Stimulated activated naive B cell treated with anti-CD40 and anti-IgM and Interleukin-4, amounts not matched to agents 10 μg/mL and 1 μg/mL and 100 μg/mL, for 72 hours (primary cell): ENCODE measurements around the gene GNRHR.
"Not testable (repeated sequence)": the region's sequence is repeated elsewhere in the genome, so short reads cannot be mapped to it uniquely, and the experiment has no call there.

Source experiments
- ATAC-seq, 2 donors: fragments of 150-1000 bp; cut with Tn5 transposase; replicated peaks; 2 replicates each; pipeline ENCODE4 v1.10.0; 2021; ENCODE audit warnings: moderate library complexity in 1 of 2
- DNase-seq: peaks from one replicate; pipeline ENCODE4 v3.0.0; 2021
- H3K27ac Mint-ChIP-seq: one replicate; pipeline ENCODE4 v1.8.0; 2022; ENCODE audit warnings: mild to moderate bottlenecking, mixed read lengths
- H3K27me3 Mint-ChIP-seq, 2 donors: one replicate each; pipeline ENCODE4 v1.8.0; 2022; ENCODE audit warnings: mixed read lengths in 2 of 2
- H3K36me3 Mint-ChIP-seq, 2 donors: one replicate each; pipeline ENCODE4 v1.8.0; 2022; ENCODE audit warnings: mixed read lengths in 2 of 2, mild to moderate bottlenecking in 1 of 2
- H3K4me1 Mint-ChIP-seq, 2 donors: one replicate each; pipeline ENCODE4 v1.8.0; 2022; ENCODE audit warnings: mixed read lengths in 2 of 2, mild to moderate bottlenecking in 1 of 2
- H3K4me3 Mint-ChIP-seq, 2 donors: one replicate each; pipeline ENCODE4 v1.8.0; 2022; ENCODE audit warnings: mild to moderate bottlenecking in 2 of 2, mixed read lengths in 2 of 2, moderate library complexity in 1 of 2
- H3K9me3 Mint-ChIP-seq, 2 donors: one replicate each; pipeline ENCODE4 v1.8.0; 2022; ENCODE audit warnings: mixed read lengths in 2 of 2, mild to moderate bottlenecking in 1 of 2

Gene GNRHR

DNA sequence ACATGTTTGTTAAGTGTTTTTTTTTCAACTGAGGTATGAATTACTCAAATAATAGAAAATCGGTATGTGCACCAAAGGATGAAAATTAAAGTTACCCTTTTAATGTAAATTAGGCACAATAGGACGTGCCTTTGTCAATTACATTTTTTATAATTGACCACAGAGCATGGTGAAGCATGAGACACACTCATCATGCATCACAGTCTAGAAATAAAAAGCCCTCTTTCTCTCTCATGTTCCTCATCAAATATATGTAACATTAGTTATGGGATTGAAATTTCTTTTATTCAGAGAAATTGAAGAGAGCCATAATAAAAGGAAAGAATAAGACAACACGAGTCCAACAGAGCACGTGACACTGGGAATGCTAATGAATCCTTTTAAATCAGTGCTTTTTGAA, 3.5 kb downstream of the GNRHR start:
- Mint-ChIP-seq H3K4me1 (peaks cover 3 to 7% of the 10 kb centered on the region in 2 donors), H3K27me3 (no peaks in the 10 kb centered on the region), H3K4me3 (no peak overlapping the region), H3K9me3 (no peaks in the 10 kb centered on the region), H3K27ac (no peak overlapping the region), H3K36me3 (no peaks in the 10 kb centered on the region)
- DNase-seq: no peak
- ATAC-seq: no peak

DNA sequence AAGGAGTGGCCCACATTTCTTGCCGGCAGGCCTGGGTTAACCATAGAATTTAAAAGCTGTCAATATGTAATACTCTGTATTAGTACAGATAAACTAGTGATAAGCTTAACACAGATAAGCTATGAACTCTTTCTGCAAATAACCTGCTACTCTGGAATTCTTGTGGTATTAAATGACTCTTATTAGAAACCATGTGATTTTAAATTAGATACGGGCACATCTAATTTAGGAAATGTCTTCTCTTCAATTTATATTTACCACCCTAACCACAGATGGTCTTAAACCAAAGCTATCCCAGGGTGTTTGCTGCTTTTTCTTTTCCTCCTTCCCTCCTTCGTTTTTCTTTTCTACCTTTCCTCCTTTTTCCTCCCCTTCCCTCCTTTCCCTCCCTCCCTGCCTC, 4.9 kb downstream of the GNRHR start:
- Mint-ChIP-seq H3K27me3 (no peaks in the 10 kb centered on the region), H3K27ac (no peak overlapping the region)
- ATAC-seq: no peak

DNA sequence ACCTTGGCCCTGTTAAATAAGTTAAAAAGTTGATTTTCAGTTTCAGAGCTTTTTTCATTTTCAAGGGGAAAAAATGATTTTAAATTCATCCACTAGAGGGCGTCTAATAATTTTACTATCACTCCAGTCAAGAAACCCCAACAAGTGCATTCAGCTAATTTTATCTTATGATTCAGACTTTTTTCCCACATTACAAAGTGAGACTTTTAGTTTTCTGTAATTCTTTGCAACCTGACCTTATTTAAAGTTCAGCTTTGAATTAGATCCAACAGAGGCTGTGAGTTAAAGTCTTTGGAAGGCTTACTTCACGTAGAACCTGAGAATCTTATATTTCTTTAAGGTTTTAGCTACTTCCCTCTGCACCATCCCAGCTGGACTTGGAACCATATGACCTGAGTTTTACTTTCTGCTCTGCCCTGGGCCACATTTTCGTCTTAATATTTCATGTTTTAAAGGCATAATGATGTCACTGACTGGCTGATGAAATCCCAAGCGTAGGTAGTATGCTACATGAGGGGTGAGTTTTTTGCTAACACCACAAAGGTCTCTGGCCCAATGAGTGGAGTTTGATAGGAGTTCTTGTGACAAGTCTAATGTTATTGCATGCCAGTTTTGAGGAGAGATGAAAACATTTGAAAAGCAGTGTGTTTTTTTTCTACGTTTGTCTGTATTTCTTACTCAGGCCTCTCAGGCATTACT, 7.2 kb downstream of the GNRHR start:
- Mint-ChIP-seq H3K4me1 (peaks cover 3 to 8% of the 10 kb centered on the region in 2 donors), H3K4me3 (no peak overlapping the region), H3K9me3 (peaks cover 0 to under 1% of the 10 kb centered on the region in 2 donors), H3K27me3 (no peaks in the 10 kb centered on the region), H3K27ac (no peak overlapping the region), H3K36me3 (peaks cover 8 to 10% of the 10 kb centered on the region in 2 donors)
- no peak for DNase-seq
- ATAC-seq: peak; percentile 23 to 29

More for the DNA sequence above, 4.9 kb downstream of the GNRHR start:
- no peaks in the 10 kb centered on the region for H3K36me3 Mint-ChIP-seq
- H3K4me3 Mint-ChIP-seq: no peak overlapping the region
- no peaks in the 10 kb centered on the region for H3K9me3 Mint-ChIP-seq
- peaks cover 3 to 7% of the 10 kb centered on the region in 2 donors for H3K4me1 Mint-ChIP-seq
- no peak for DNase-seq

DNA sequence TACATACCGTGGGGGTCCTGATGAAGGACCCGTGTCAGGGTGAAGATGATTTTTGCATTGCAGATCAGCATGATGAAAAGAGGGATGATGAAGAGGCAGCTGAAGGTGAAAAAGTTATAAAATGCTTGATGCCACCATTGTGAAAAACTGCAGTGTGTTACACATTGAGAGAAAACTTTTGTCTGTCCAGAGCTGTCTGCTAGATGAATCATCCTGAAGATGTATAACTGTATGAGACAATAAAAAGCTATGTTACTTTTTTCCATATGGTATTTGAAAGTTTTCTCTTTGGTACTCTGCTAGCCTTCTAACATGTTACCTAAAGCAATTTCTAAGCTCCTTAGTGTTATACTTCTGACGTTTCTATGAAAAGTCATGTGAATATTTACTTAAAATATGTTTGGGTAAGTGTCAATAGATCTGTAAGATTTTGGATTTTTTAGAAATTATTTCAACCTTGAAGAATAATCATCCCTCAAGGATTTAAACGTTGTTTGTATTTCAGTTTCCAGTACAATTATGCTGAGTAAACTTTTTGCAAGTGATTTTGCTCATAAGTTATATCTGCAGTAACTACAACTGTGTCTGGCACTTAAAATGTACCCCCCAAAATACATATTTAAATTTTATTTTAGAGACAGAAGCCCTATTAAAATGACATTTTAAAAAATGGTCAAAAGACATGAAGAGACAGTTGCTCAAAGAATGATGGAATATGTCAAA, 9.5 kb downstream of the GNRHR start:
- no peak overlapping the region for H3K4me3 Mint-ChIP-seq
- ATAC-seq: no peak
- H3K36me3 Mint-ChIP-seq: peaks cover 12 to 16% of the 10 kb centered on the region in 2 donors
- no peaks in the 10 kb centered on the region for H3K27me3 Mint-ChIP-seq
- H3K9me3 Mint-ChIP-seq: peaks cover 0 to 3% of the 10 kb centered on the region in 2 donors
- DNase-seq: no peak
- peaks cover 3 to 12% of the 10 kb centered on the region in 2 donors for H3K4me1 Mint-ChIP-seq
- no peak overlapping the region for H3K27ac Mint-ChIP-seq

DNA sequence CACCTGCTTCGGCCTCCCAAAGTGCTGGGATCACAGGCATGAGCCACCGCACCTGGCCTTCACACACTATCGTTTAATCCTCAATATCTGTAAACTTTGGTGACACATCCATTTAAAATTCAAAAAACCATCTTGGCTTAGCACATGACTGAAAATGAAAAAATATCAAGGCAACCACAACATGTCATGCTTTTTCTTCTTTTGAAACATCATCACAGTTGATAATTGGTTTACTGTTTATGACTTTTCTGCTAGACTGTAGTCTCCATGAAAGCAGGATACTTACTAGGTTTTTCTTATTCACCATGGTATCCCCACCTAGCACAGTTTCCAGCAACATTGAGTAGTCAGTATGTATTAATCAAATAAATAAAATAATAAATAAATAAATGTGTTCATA, 11.0 kb downstream of the GNRHR start:
- no peak for ATAC-seq
- Mint-ChIP-seq H3K9me3 (peaks cover 0 to 3% of the 10 kb centered on the region in 2 donors), H3K27ac (no peak overlapping the region), H3K36me3 (peaks cover 12 to 16% of the 10 kb centered on the region in 2 donors), H3K27me3 (no peaks in the 10 kb centered on the region), H3K4me3 (no peak overlapping the region), H3K4me1 (peaks cover 3 to 12% of the 10 kb centered on the region in 2 donors)
- no peak for DNase-seq

DNA sequence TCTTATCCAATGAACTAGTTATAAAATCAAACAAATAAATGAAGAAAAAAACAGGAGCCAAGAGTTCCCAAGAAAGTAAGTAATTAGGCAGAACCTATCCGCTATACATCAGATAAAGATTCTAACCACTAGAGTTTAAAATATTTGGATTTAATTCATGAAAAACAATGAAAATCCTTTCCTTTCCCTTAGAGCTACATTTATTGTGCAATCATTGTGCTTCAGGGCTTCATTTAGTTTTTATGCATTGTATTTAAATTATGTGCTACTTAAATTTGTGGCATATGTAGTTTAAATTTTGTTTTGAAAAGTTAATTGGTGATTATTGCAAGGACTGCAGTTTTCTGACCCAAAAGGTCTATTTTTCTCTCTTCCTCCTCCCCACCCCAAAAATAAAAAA, 17.9 kb downstream of the GNRHR start:
- DNase-seq (no peak), ATAC-seq (no peak)
- Mint-ChIP-seq H3K4me3 (no peak overlapping the region), H3K9me3 (no peaks in the 10 kb centered on the region), H3K27ac (no peak overlapping the region), H3K36me3 (peaks cover 17 to 27% of the 10 kb centered on the region in 2 donors), H3K4me1 (no peaks in the 10 kb centered on the region), H3K27me3 (no peaks in the 10 kb centered on the region)

DNA sequence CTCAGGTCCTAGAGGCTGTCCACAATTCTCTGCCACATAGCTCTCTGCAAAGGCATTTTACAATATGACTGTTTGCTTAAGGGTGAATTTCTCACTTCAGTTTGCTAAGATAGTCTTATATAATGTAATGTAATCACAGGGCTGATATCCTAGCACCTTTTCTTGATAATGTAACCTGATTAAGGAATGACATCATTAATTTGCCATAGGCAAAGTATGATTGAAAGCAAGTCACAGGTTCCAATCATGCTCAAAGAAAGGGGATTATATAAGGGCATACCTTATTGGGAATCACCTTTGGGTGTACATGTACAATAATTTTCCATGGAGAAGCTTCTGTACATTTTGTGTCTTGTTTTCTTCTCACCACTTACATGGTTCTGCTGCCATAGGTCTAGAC, 18.9 kb downstream of the GNRHR start:
- ATAC-seq: no peak
- peaks cover 23 to 34% of the 10 kb centered on the region in 2 donors for H3K36me3 Mint-ChIP-seq
- no peaks in the 10 kb centered on the region for H3K9me3 Mint-ChIP-seq
- H3K27me3 Mint-ChIP-seq: no peaks in the 10 kb centered on the region
- H3K4me3 Mint-ChIP-seq: no peak overlapping the region
- H3K27ac Mint-ChIP-seq: no peak overlapping the region
- H3K4me1 Mint-ChIP-seq: no peaks in the 10 kb centered on the region
- no peak for DNase-seq

DNA sequence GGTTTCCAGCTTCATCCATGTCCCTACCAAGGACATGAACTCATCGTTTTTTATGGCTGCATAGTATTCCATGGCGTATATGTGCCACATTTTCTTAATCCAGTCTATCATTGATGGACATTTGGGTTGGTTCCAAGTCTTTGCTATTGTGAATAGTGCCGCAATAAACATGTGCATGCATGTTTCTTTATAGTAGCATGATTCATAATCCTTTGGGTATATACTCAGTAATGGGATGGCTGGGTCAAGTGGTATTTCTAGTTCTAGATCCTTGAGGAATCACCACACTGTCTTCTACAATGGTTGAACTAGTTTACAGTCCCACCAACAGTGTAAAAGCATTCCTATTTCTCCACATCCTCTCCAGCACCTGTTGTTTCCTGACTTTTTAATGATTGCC, 23.7 kb downstream of the GNRHR start:
- not testable (repeated sequence) for H3K9me3 Mint-ChIP-seq, ATAC-seq, DNase-seq, H3K27me3 Mint-ChIP-seq, H3K4me3 Mint-ChIP-seq, H3K4me1 Mint-ChIP-seq, H3K27ac Mint-ChIP-seq
- peaks cover 41 to 55% of the 10 kb centered on the region in 2 donors for H3K36me3 Mint-ChIP-seq

DNA sequence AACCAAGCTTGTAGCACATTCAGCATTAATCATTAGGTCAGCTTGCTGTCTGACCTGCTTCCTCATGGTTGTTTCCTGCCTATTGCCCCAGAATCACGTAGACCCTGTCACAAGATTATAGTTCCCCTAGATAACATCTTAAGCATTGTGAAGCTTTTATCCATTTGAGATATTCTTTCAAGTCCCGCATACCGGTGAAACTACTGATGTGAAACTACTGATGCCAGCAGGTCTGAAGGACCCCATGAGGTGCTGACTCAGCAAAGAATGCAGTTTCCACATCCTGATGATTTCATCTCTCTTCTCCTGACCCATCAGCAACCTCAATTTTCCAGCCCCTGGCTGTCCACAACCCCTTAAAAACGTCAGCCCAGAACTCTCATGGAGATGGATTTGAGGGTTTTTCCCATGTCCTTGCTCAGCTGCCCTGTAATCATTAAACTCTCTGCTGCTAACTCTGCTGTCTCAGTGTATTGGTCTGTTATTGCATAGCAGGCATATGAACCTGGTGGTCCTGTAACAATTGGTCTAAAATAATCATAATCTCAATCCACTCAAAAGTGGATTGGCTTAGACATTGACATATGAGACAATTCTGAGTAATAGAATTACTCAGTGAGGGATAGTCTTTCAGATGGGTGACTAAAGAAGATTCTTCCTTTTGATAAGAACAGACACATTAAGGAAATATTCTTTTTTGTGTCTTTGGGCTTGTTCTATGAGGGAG, 26.9 kb downstream of the GNRHR start:
- H3K9me3 Mint-ChIP-seq: peaks cover 0 to 2% of the 10 kb centered on the region in 2 donors
- H3K27ac Mint-ChIP-seq: no peak overlapping the region
- H3K4me3 Mint-ChIP-seq: no peak overlapping the region
- H3K4me1 Mint-ChIP-seq: peaks cover 2 to 9% of the 10 kb centered on the region in 2 donors
- DNase-seq: no peak
- no peaks in the 10 kb centered on the region for H3K27me3 Mint-ChIP-seq
- ATAC-seq: no peak
- H3K36me3 Mint-ChIP-seq: peaks cover 35 to 42% of the 10 kb centered on the region in 2 donors

DNA sequence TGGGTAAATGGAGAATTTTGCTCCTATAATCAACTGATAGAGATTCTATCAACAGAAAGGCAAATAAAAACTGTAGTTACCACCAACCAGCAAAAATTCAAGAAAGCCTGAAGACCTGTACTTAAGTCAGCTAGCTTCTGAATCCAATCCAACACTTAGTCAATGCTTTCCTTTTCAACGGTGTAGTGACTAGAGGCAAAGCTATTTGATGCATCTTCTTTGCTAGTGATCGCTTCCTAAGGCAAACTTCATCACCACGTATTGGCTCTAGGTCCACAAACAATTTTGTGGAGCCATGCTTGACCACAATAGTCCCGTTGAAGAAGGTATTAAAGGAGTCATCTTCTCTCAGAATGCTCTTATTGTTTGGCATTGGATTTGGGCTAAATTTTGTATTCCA, 28.2 kb downstream of the GNRHR start:
- peaks cover 2 to 9% of the 10 kb centered on the region in 2 donors for H3K4me1 Mint-ChIP-seq
- H3K4me3 Mint-ChIP-seq: no peak overlapping the region
- no peaks in the 10 kb centered on the region for H3K27me3 Mint-ChIP-seq
- DNase-seq (no peak), ATAC-seq (no peak)
- peaks cover 24 to 39% of the 10 kb centered on the region in 2 donors for H3K36me3 Mint-ChIP-seq
- no peak overlapping the region for H3K27ac Mint-ChIP-seq
- H3K9me3 Mint-ChIP-seq: peaks cover 0 to 2% of the 10 kb centered on the region in 2 donors

DNA sequence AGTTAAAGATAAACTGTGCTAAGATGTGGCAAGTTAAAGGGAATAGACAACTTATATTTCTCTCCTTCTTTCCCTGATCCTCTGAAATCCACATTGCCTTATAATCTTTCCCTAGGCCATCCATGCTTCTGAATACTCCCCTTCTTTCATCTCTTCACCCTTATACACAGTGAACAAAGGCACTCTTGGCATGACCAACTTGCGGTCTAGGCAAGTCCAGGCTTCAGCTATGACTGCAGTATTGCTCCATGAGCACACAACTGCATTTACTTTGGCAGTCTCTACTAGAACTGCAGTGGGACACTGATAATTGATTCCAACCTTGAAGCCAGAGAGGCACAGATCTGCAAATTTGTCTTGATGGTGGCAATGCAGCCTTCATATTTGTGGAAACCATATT, 29.1 kb downstream of the GNRHR start:
- ATAC-seq (no peak), DNase-seq (no peak)
- Mint-ChIP-seq H3K4me3 (no peak overlapping the region), H3K36me3 (peaks cover 18 to 40% of the 10 kb centered on the region in 2 donors), H3K27me3 (no peaks in the 10 kb centered on the region), H3K27ac (no peak overlapping the region), H3K4me1 (peaks cover 2 to 9% of the 10 kb centered on the region in 2 donors), H3K9me3 (peaks cover 0 to 2% of the 10 kb centered on the region in 2 donors)

DNA sequence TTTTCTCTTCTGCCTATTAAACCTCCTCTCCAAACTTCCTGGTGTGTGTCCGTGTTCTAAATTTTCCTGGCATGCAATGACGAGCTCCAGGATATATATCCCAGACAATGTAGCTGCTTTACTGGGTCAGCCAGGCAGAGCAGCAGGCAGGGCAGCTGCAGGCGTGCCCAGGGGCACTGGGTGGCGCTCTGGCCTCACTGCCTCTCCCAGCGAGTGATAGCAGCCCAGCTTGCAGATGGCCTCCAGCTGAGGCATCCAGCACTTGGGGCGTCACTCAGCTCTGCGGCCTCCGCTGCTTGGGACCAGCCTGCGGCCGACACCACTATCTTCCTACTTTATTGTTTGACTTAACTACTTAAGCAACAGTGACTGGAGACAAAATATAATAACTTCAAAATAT, 30.2 kb downstream of the GNRHR start:
- H3K9me3 Mint-ChIP-seq: peaks cover 0 to 2% of the 10 kb centered on the region in 2 donors
- no peaks in the 10 kb centered on the region for H3K27me3 Mint-ChIP-seq
- DNase-seq (no peak), ATAC-seq (no peak)
- H3K4me3 Mint-ChIP-seq: no peak overlapping the region
- peaks cover 2 to 9% of the 10 kb centered on the region in 2 donors for H3K4me1 Mint-ChIP-seq
- H3K27ac Mint-ChIP-seq: no peak overlapping the region
- H3K36me3 Mint-ChIP-seq: peaks cover 10 to 31% of the 10 kb centered on the region in 2 donors

DNA sequence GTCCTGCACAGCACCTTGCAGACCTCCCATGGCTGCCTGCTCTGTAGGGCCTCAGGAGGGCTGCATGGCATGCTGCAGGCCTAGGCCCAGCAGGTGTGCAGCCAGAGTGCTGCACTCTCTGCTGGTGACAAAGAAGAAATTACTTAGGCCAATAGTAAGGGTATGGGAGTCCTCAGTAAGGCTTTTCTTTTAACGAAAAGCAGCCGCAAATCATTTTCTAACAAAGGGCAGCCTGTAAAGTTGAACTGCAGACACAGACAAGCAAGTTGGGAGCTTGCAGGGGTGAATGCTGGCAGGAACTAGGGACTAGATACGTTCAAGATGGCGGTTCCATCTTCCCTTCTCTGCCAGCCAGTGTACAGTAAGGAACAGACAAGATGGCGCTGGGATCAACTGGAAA, 30.8 kb downstream of the GNRHR start:
- Mint-ChIP-seq H3K9me3 (peaks cover 0 to 2% of the 10 kb centered on the region in 2 donors), H3K4me1 (peaks cover 2 to 9% of the 10 kb centered on the region in 2 donors), H3K27ac (no peak overlapping the region), H3K27me3 (no peaks in the 10 kb centered on the region), H3K36me3 (peaks cover 5 to 25% of the 10 kb centered on the region in 2 donors), H3K4me3 (no peak overlapping the region)
- ATAC-seq: no peak
- no peak for DNase-seq

DNA sequence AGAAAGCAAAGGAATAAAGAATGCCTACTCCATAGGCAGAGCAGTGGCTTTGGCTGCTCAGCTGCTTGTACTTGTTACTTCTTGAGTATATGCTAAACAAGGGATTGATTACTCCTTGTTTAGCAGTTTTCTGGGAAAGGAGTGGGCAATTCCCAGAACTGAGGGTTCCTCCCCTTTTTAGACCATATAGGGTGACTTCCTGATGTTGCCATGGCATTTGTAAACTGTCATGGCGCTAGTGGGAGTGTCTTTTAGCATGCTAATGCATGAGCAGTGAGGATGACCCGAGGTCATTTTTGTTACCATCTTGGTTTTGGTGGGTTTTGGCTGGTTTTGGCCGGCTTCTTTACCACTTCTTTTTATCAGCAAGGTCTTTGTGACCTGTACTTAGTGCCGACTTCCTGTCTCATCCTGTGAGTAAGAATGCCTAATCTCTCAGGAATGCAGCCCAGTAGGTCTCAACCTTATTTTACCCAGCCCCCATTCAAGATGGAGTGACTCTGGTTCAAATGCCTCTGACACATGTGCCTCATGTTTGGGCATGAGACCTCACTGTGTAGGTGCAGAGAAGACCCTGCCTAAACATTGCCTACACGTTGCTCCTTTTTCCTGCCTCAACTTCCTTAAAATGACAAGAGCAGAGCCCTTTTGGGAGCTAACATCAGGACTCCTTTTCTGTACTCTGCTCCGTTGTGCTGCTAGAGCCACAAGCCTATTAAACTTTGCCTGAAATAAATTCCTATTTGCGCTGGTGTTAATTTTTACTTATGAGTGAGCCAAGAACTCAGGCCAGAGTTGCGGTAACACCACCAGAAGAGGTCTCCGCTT, 32.2 kb downstream of the GNRHR start:
- H3K4me3 Mint-ChIP-seq: no peak overlapping the region
- H3K9me3 Mint-ChIP-seq: no peaks in the 10 kb centered on the region
- H3K27me3 Mint-ChIP-seq: no peaks in the 10 kb centered on the region
- H3K27ac Mint-ChIP-seq: no peak overlapping the region
- peaks cover 7 to 29% of the 10 kb centered on the region in 2 donors for H3K36me3 Mint-ChIP-seq
- ATAC-seq (no peak), DNase-seq (no peak)
- H3K4me1 Mint-ChIP-seq: peaks cover 2 to 3% of the 10 kb centered on the region in 2 donors
